ENCODE measurements around the gene RGS7.

RGS7 gene

GRCh38 chr1:241356519-241357365, at the start of gene RGS7:
Gene RGS7 (minus strand): TSS chr1:241357205.
- Histone ChIP-seq H3K36me3 (ENCODE audit: control insufficient read depth, low read depth, low read length) (no peaks in the 10 kb centered on the region), H3K27me3 (ENCODE audit: control insufficient read depth, insufficient read depth, low read length) (peaks cover 28% of the 10 kb centered on the region), H3K4me1 (ENCODE audit: control insufficient read depth, low read depth, low read length) (peaks cover 4% of the 10 kb centered on the region), H3K9me3 (ENCODE audit: control insufficient read depth, low read depth, low read length) (no peaks in the 10 kb centered on the region), H3K27ac (ENCODE audit: low read length) (no peak within 1 kb of the TSS), H3K4me3 (ENCODE audit: low read length) (peak within 1 kb of the TSS; percentile 84), H3K9ac (ENCODE audit: low read length) (no peak within 1 kb of the TSS)

GRCh38 chr1:241406421-241406820, 49.4 kb upstream of the RGS7 start:
- H3K4me3 ChIP-seq (ENCODE audit: low read length): no peak overlapping the region
- no peak overlapping the region for H3K9ac ChIP-seq (ENCODE audit: low read length)
- no peaks in the 10 kb centered on the region for H3K27me3 ChIP-seq (ENCODE audit: control insufficient read depth, insufficient read depth, low read length)
- no peak overlapping the region for H3K27ac ChIP-seq (ENCODE audit: low read length)
- no peaks in the 10 kb centered on the region for H3K4me1 ChIP-seq (ENCODE audit: control insufficient read depth, low read depth, low read length)
- no peaks in the 10 kb centered on the region for H3K36me3 ChIP-seq (ENCODE audit: control insufficient read depth, low read depth, low read length)
- no peaks in the 10 kb centered on the region for H3K9me3 ChIP-seq (ENCODE audit: control insufficient read depth, low read depth, low read length)

- Histone ChIP-seq H3K9ac (ENCODE audit: low read length) (no peak overlapping the region), H3K4me3 (ENCODE audit: low read length) (no peak overlapping the region), H3K27ac (ENCODE audit: low read length) (no peak overlapping the region), H3K36me3 (ENCODE audit: control insufficient read depth, low read depth, low read length) (no peaks in the 10 kb centered on the region), H3K4me1 (ENCODE audit: control insufficient read depth, low read depth, low read length) (peaks cover 3% of the 10 kb centered on the region), H3K27me3 (ENCODE audit: control insufficient read depth, insufficient read depth, low read length) (no peaks in the 10 kb centered on the region), H3K9me3 (ENCODE audit: control insufficient read depth, low read depth, low read length) (no peaks in the 10 kb centered on the region)
Observed at GRCh38 chr1:241401156-241401555, 44.2 kb upstream of the RGS7 start.

GRCh38 chr1:241396747-241397681, 40.0 kb upstream of the RGS7 start:
- no peaks in the 10 kb centered on the region for H3K36me3 ChIP-seq (ENCODE audit: control insufficient read depth, low read depth, low read length)
- no peak overlapping the region for H3K27ac ChIP-seq (ENCODE audit: low read length)
- peaks cover 3% of the 10 kb centered on the region for H3K4me1 ChIP-seq (ENCODE audit: control insufficient read depth, low read depth, low read length)
- H3K4me3 ChIP-seq (ENCODE audit: low read length): no peak overlapping the region
- no peaks in the 10 kb centered on the region for H3K27me3 ChIP-seq (ENCODE audit: control insufficient read depth, insufficient read depth, low read length)
- no peaks in the 10 kb centered on the region for H3K9me3 ChIP-seq (ENCODE audit: control insufficient read depth, low read depth, low read length)
- no peak overlapping the region for H3K9ac ChIP-seq (ENCODE audit: low read length)

GRCh38 chr1:241391926-241392710, 35.1 kb upstream of the RGS7 start:
- H3K36me3 ChIP-seq (ENCODE audit: control insufficient read depth, low read depth, low read length): no peaks in the 10 kb centered on the region
- no peaks in the 10 kb centered on the region for H3K9me3 ChIP-seq (ENCODE audit: control insufficient read depth, low read depth, low read length)
- H3K4me3 ChIP-seq (ENCODE audit: low read length): no peak overlapping the region
- peaks cover 3% of the 10 kb centered on the region for H3K4me1 ChIP-seq (ENCODE audit: control insufficient read depth, low read depth, low read length)
- H3K9ac ChIP-seq (ENCODE audit: low read length): no peak overlapping the region
- H3K27ac ChIP-seq (ENCODE audit: low read length): no peak overlapping the region
- H3K27me3 ChIP-seq (ENCODE audit: control insufficient read depth, insufficient read depth, low read length): no peaks in the 10 kb centered on the region

- H3K4me1 ChIP-seq (ENCODE audit: control insufficient read depth, low read depth, low read length): no peaks in the 10 kb centered on the region
- no peak overlapping the region for H3K9ac ChIP-seq (ENCODE audit: low read length)
- H3K27me3 ChIP-seq (ENCODE audit: control insufficient read depth, insufficient read depth, low read length): no peaks in the 10 kb centered on the region
- no peaks in the 10 kb centered on the region for H3K9me3 ChIP-seq (ENCODE audit: control insufficient read depth, low read depth, low read length)
- H3K36me3 ChIP-seq (ENCODE audit: control insufficient read depth, low read depth, low read length): no peaks in the 10 kb centered on the region
- H3K4me3 ChIP-seq (ENCODE audit: low read length): no peak overlapping the region
- no peak overlapping the region for H3K27ac ChIP-seq (ENCODE audit: low read length)
Observed at GRCh38 chr1:241390526-241390925, 33.5 kb upstream of the RGS7 start.

- H3K9ac ChIP-seq (ENCODE audit: low read length): no peak overlapping the region
- no peaks in the 10 kb centered on the region for H3K4me1 ChIP-seq (ENCODE audit: control insufficient read depth, low read depth, low read length)
- H3K4me3 ChIP-seq (ENCODE audit: low read length): no peak overlapping the region
- no peaks in the 10 kb centered on the region for H3K27me3 ChIP-seq (ENCODE audit: control insufficient read depth, insufficient read depth, low read length)
- H3K36me3 ChIP-seq (ENCODE audit: control insufficient read depth, low read depth, low read length): no peaks in the 10 kb centered on the region
- H3K9me3 ChIP-seq (ENCODE audit: control insufficient read depth, low read depth, low read length): no peaks in the 10 kb centered on the region
- H3K27ac ChIP-seq (ENCODE audit: low read length): no peak overlapping the region
Observed at GRCh38 chr1:241389400-241389799, 32.4 kb upstream of the RGS7 start.

- no peaks in the 10 kb centered on the region for H3K36me3 ChIP-seq (ENCODE audit: control insufficient read depth, low read depth, low read length)
- no peak overlapping the region for H3K27ac ChIP-seq (ENCODE audit: low read length)
- no peaks in the 10 kb centered on the region for H3K9me3 ChIP-seq (ENCODE audit: control insufficient read depth, low read depth, low read length)
- H3K4me3 ChIP-seq (ENCODE audit: low read length): no peak overlapping the region
- no peaks in the 10 kb centered on the region for H3K27me3 ChIP-seq (ENCODE audit: control insufficient read depth, insufficient read depth, low read length)
- H3K4me1 ChIP-seq (ENCODE audit: control insufficient read depth, low read depth, low read length): no peaks in the 10 kb centered on the region
- no peak overlapping the region for H3K9ac ChIP-seq (ENCODE audit: low read length)
Observed at GRCh38 chr1:241387216-241387615, 30.2 kb upstream of the RGS7 start.

GRCh38 chr1:241376701-241377100, 19.7 kb upstream of the RGS7 start:
- Histone ChIP-seq H3K27ac (ENCODE audit: low read length) (no peak overlapping the region), H3K9ac (ENCODE audit: low read length) (no peak overlapping the region), H3K27me3 (ENCODE audit: control insufficient read depth, insufficient read depth, low read length) (no peaks in the 10 kb centered on the region), H3K4me3 (ENCODE audit: low read length) (no peak overlapping the region), H3K4me1 (ENCODE audit: control insufficient read depth, low read depth, low read length) (no peaks in the 10 kb centered on the region), H3K36me3 (ENCODE audit: control insufficient read depth, low read depth, low read length) (no peaks in the 10 kb centered on the region), H3K9me3 (ENCODE audit: control insufficient read depth, low read depth, low read length) (no peaks in the 10 kb centered on the region)

- H3K4me1 ChIP-seq (ENCODE audit: control insufficient read depth, low read depth, low read length): no peaks in the 10 kb centered on the region
- no peaks in the 10 kb centered on the region for H3K27me3 ChIP-seq (ENCODE audit: control insufficient read depth, insufficient read depth, low read length)
- no peak overlapping the region for H3K27ac ChIP-seq (ENCODE audit: low read length)
- H3K36me3 ChIP-seq (ENCODE audit: control insufficient read depth, low read depth, low read length): no peaks in the 10 kb centered on the region
- H3K9ac ChIP-seq (ENCODE audit: low read length): no peak overlapping the region
- H3K9me3 ChIP-seq (ENCODE audit: control insufficient read depth, low read depth, low read length): no peaks in the 10 kb centered on the region
- H3K4me3 ChIP-seq (ENCODE audit: low read length): no peak overlapping the region
Observed at GRCh38 chr1:241375886-241376285, 18.9 kb upstream of the RGS7 start.

GRCh38 chr1:241366196-241366595, 9.2 kb upstream of the RGS7 start:
- Histone ChIP-seq H3K36me3 (ENCODE audit: control insufficient read depth, low read depth, low read length) (no peaks in the 10 kb centered on the region), H3K9ac (ENCODE audit: low read length) (no peak overlapping the region), H3K27me3 (ENCODE audit: control insufficient read depth, insufficient read depth, low read length) (no peaks in the 10 kb centered on the region), H3K4me3 (ENCODE audit: low read length) (no peak overlapping the region), H3K9me3 (ENCODE audit: control insufficient read depth, low read depth, low read length) (no peaks in the 10 kb centered on the region), H3K27ac (ENCODE audit: low read length) (no peak overlapping the region), H3K4me1 (ENCODE audit: control insufficient read depth, low read depth, low read length) (no peaks in the 10 kb centered on the region)

Measured in iPS-18a (cell line).